ENCODE data around the gene SETX.

SETX gene

GRCh38 chr9:132238026-132238972 is 116.5 kb downstream of the SETX start:
- no peak overlapping the region for H3K4me3 ChIP-seq
- no peak overlapping the region; the same call in 1 of the 2 replicates for H3K27ac ChIP-seq
- no peak for TF ChIP-seq Cebpa-rat (IDR thresholded peaks at IDR 0.05)
- H3K9me3 ChIP-seq: no peaks in the 10 kb centered on the region
- H4K20me1 ChIP-seq: no peaks in the 10 kb centered on the region
- no peaks in the 10 kb centered on the region for H3K27me3 ChIP-seq
- H3K4me1 ChIP-seq: peaks cover 60% of the 10 kb centered on the region
- H3K9ac ChIP-seq: no peak overlapping the region
- no peaks in the 10 kb centered on the region for H3K36me3 ChIP-seq
- peak overlapping the region; percentile 98 for H3K4me2 ChIP-seq

DNA sequence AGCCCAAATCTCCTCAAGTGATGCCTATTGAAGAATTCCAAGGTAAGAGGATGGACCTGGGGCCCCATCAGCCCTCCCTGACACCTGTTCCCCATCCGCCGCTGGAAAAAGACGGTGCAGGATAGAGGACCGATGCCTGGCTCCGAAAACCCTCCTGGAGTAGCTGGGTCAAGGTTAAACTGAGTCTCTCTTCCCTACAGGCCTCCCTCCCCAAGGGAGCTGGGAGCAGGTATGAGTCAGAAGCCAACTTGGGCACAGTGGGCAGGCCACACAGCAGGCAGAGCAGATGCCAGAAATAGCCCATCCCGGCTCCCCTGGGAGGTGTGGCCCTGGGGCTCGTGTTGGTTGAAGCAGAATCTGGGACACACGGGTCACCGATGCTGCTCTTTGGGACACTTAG is 117.3 kb downstream of the SETX start:
- Histone ChIP-seq H3K27ac (peak overlapping the region; percentile 0; the same call in 1 of the 2 replicates), H3K4me1 (peaks cover 60% of the 10 kb centered on the region), H3K27me3 (no peaks in the 10 kb centered on the region), H3K4me2 (peak overlapping the region; percentile 64), H3K9me3 (no peaks in the 10 kb centered on the region), H3K4me3 (no peak overlapping the region), H3K9ac (no peak overlapping the region; the same call in 1 of the 2 replicates), H4K20me1 (no peaks in the 10 kb centered on the region; the same call in 1 of the 2 replicates), H3K36me3 (no peaks in the 10 kb centered on the region)
- no peak for TF ChIP-seq Cebpa-rat (IDR thresholded peaks at IDR 0.05)

DNA sequence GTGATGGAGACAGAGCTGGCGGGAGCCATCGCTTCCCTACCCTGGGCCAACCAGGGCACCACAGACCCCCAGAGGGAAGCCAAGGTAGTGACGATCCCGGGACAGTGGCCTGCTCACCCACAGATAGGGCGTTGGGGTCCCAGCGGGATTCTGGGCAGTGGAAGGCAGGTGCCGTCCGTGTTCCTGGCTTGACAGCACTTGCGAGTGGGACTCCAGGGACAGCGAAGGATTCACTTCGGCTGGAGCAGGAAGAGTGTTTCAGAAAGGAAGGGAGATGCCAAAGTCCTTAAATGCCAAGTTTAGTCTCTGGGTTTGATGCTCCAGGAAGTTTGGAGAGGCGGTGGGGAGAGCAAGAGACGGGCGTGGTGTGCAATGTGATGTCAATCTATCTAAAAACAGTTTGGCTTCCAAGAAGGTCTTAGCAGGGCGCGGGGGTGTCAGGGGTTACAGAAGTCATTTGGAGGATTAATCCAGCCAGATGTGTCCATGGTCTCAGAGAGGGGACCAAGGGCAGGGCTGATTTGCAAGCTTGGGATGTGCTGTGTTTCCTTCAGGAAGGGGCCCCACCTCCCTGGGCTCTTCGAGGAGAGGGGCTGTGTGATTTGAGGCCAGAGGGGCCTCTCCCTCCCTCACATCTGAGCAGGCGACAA is 118.0 kb downstream of the SETX start:
- Histone ChIP-seq H3K27me3 (no peaks in the 10 kb centered on the region), H3K4me1 (peaks cover 66% of the 10 kb centered on the region), H3K27ac (peak overlapping the region; percentile 0; the same call in 1 of the 2 replicates), H3K9me3 (no peaks in the 10 kb centered on the region), H3K9ac (peak overlapping the region; percentile 8; the same call in 1 of the 2 replicates), H4K20me1 (no peaks in the 10 kb centered on the region; the same call in 1 of the 2 replicates), H3K36me3 (no peaks in the 10 kb centered on the region), H3K4me3 (no peak overlapping the region), H3K4me2 (peak overlapping the region; percentile 64)
- no peak for TF ChIP-seq Cebpa-rat (IDR thresholded peaks at IDR 0.05)

DNA sequence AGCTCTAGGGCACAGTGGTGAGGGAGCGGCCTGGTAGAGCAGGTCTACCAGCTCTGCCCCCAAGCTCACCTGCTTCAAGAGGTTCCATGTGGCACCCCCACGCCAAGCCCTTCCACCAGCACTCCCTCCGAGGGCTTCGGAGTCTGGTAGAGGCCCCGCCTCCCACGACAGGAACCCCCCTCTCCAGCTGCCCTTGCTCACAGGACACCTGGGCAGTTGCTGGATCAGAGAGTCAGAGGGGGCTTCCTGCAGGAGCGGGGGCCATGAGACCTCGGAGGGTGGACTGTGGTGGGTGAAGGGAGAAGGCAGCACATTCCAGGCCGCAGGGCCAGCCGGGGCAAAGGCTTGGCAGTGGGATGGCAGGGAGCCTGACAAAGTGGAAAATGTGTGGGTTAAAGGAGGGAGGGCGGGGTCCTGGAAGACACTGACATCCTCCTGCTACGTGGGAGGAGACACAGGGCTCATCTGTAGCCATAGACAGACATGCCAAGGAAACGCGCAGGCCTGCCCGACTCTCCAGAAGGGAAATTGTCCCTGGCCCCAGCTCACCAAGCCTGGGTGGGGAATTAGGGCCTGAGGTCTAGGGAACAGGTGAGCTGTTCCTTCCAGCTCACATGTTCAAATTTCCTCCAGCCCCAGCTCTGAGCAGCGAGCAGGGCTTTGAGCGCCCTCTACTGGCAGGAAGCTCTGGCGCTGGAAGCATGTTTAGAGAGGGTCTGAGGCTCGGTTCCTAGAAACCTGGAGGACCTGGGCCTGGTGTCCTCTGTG is 118.7 kb downstream of the SETX start:
- H3K27ac ChIP-seq: no peak overlapping the region
- TF ChIP-seq Cebpa-rat (IDR thresholded peaks at IDR 0.05): no peak

DNA sequence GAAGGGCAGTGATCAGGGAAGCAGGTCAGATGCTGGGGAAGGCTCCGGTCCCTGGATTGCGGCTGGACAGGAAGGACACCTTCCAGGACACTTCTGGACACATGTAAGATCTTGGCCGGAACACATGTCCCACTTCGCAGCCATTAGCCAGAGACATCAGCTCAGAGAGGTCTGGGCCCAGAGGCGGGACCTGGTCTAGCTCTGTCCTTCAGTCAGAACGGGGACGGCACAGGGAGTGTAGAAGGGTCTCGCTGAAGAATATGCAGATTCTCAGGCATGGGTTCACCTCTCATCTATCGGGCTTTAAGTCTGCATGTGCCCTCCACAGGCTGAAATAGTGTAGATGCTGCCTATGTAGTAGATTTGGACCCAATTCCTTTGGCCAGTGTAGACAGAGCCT is 119.7 kb downstream of the SETX start:
- no peaks in the 10 kb centered on the region for H3K27me3 ChIP-seq

More for the DNA sequence above, 118.7 kb downstream of the SETX start:
- no peaks in the 10 kb centered on the region; the same call in 1 of the 2 replicates for H4K20me1 ChIP-seq
- H3K9ac ChIP-seq: no peak overlapping the region
- no peaks in the 10 kb centered on the region for H3K27me3 ChIP-seq
- no peaks in the 10 kb centered on the region for H3K36me3 ChIP-seq
- no peaks in the 10 kb centered on the region for H3K9me3 ChIP-seq
- H3K4me3 ChIP-seq: no peak overlapping the region
- peaks cover 66% of the 10 kb centered on the region for H3K4me1 ChIP-seq
- H3K4me2 ChIP-seq: peak overlapping the region; percentile 64

GRCh38 chr9:132234535-132234934 is 120.3 kb downstream of the SETX start:
- Histone ChIP-seq H3K27ac (no peak overlapping the region), H3K36me3 (no peaks in the 10 kb centered on the region), H4K20me1 (no peaks in the 10 kb centered on the region; the same call in 1 of the 2 replicates), H3K27me3 (no peaks in the 10 kb centered on the region), H3K9ac (no peak overlapping the region), H3K4me3 (no peak overlapping the region), H3K4me2 (no peak overlapping the region), H3K9me3 (no peaks in the 10 kb centered on the region), H3K4me1 (peaks cover 53% of the 10 kb centered on the region)
- TF ChIP-seq Cebpa-rat (IDR thresholded peaks at IDR 0.05): no peak

More for the DNA sequence above, 119.7 kb downstream of the SETX start:
- no peak overlapping the region for H3K27ac ChIP-seq
- no peak for TF ChIP-seq Cebpa-rat (IDR thresholded peaks at IDR 0.05)
- no peaks in the 10 kb centered on the region; the same call in 1 of the 2 replicates for H4K20me1 ChIP-seq
- H3K9ac ChIP-seq: no peak overlapping the region
- no peaks in the 10 kb centered on the region for H3K9me3 ChIP-seq
- H3K4me3 ChIP-seq: no peak overlapping the region
- no peak overlapping the region for H3K4me2 ChIP-seq
- no peaks in the 10 kb centered on the region for H3K36me3 ChIP-seq
- H3K4me1 ChIP-seq: peaks cover 59% of the 10 kb centered on the region

DNA sequence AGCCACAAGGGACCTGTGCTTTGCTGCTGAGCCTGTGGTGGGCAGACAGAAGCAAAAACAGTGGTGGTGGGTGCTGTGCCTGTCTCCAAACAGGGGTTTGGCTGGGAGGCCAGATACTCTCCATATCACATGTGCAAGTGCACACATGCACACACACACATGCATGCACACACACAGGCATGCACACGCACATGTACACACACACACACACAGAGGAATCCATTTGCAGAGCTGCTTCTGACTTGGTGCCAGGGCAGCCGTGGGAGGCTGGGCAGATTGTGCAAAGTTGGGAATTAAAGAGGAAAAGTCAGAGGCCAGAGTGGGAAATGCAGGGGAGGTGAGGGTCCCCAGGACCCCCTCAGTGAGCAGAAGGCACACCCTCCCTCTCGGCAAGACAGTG is 121.6 kb downstream of the SETX start:
- TF ChIP-seq Cebpa-rat (IDR thresholded peaks at IDR 0.05): no peak
- Histone ChIP-seq H3K27me3 (no peaks in the 10 kb centered on the region), H3K9me3 (no peaks in the 10 kb centered on the region), H3K27ac (no peak overlapping the region), H3K4me3 (no peak overlapping the region), H3K4me1 (peaks cover 46% of the 10 kb centered on the region), H3K9ac (no peak overlapping the region), H3K36me3 (no peaks in the 10 kb centered on the region), H4K20me1 (no peaks in the 10 kb centered on the region; the same call in 1 of the 2 replicates), H3K4me2 (peak overlapping the region; percentile 51)

- 0 out of 2 replicates have a peak overlapping the region, but pooled peaks have one; percentile 15 for H3K9ac ChIP-seq
- peak overlapping the region; percentile 51 for H3K4me2 ChIP-seq
- H3K27ac ChIP-seq: no peak overlapping the region; the same call in 1 of the 2 replicates
- H3K27me3 ChIP-seq: no peaks in the 10 kb centered on the region
- H3K9me3 ChIP-seq: no peaks in the 10 kb centered on the region
- no peak overlapping the region for H3K4me3 ChIP-seq
- H3K36me3 ChIP-seq: peaks cover 1% of the 10 kb centered on the region; the same call in 1 of the 2 replicates
- H4K20me1 ChIP-seq: no peaks in the 10 kb centered on the region; the same call in 1 of the 2 replicates
- H3K4me1 ChIP-seq: peaks cover 47% of the 10 kb centered on the region
- TF ChIP-seq Cebpa-rat (IDR thresholded peaks at IDR 0.05): no peak
Measured at GRCh38 chr9:132232522-132232921, 122.3 kb downstream of the SETX start.
